ENCODE data around the gene PALB2. TPM values are rescaled to one million over a fixed set of nuclear protein-coding genes. Genes with fewer than 3 reads are reported as not detected.

PALB2 gene
- total RNA-seq, 1 experiment from 2014 or later: 19.1 TPM

- Histone ChIP-seq H3K79me2 (ENCODE audit: low read depth) (peaks cover 42% of the 10 kb centered on the region), H3F3A (ENCODE audit: insufficient read depth, low read depth) (peaks cover 2% of the 10 kb centered on the region; the same call in 1 of the 2 replicates), H3K36me3 (ENCODE audit: low read depth) (peaks cover 44% of the 10 kb centered on the region), H3K4me3 (no peak overlapping the region), H3K4me1 (replicated peaks; ENCODE audit: insufficient read depth) (peaks cover 15% of the 10 kb centered on the region), H3K9me3 (ENCODE audit: insufficient read depth, low read depth) (no peaks in the 10 kb centered on the region), H3K27me3 (ENCODE audit: insufficient read depth, low read depth) (no peaks in the 10 kb centered on the region), H4K20me1 (ENCODE audit: insufficient read depth) (peaks cover 18% of the 10 kb centered on the region), H3K4me2 (no peak overlapping the region), H3K27ac (no peak overlapping the region), H2AFZ (no peak overlapping the region), H3K9me2 (ENCODE audit: insufficient read depth) (no peaks in the 10 kb centered on the region)
- no TSS peak for BruUV-seq (replicated peaks)
- TF ChIP-seq EZH2 (IDR thresholded peaks at IDR 0.05; ENCODE audit: low read depth): no peak
- TF ChIP-seq, protein P1, sequence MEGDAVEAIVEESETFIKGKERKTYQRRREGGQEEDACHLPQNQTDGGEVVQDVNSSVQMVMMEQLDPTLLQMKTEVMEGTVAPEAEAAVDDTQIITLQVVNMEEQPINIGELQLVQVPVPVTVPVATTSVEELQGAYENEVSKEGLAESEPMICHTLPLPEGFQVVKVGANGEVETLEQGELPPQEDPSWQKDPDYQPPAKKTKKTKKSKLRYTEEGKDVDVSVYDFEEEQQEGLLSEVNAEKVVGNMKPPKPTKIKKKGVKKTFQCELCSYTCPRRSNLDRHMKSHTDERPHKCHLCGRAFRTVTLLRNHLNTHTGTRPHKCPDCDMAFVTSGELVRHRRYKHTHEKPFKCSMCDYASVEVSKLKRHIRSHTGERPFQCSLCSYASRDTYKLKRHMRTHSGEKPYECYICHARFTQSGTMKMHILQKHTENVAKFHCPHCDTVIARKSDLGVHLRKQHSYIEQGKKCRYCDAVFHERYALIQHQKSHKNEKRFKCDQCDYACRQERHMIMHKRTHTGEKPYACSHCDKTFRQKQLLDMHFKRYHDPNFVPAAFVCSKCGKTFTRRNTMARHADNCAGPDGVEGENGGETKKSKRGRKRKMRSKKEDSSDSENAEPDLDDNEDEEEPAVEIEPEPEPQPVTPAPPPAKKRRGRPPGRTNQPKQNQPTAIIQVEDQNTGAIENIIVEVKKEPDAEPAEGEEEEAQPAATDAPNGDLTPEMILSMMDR (conservative IDR thresholded peaks at IDR 0.05): 0 out of 2 replicates have a peak, but pooled peaks have one; percentile 19
- CTCF ChIA-PET: no interaction called here
- no peak for DNase-seq
- POLR2A ChIA-PET (ENCODE audit: unreplicated experiment): no interaction called here
- intact Hi-C loops (cut with micrococcal nuclease; ENCODE audit: unreplicated experiment): no loop called here
These were observed 79.5 kb downstream of the PALB2 start for GRCh38 chr16:23561586-23561985.

DNA sequence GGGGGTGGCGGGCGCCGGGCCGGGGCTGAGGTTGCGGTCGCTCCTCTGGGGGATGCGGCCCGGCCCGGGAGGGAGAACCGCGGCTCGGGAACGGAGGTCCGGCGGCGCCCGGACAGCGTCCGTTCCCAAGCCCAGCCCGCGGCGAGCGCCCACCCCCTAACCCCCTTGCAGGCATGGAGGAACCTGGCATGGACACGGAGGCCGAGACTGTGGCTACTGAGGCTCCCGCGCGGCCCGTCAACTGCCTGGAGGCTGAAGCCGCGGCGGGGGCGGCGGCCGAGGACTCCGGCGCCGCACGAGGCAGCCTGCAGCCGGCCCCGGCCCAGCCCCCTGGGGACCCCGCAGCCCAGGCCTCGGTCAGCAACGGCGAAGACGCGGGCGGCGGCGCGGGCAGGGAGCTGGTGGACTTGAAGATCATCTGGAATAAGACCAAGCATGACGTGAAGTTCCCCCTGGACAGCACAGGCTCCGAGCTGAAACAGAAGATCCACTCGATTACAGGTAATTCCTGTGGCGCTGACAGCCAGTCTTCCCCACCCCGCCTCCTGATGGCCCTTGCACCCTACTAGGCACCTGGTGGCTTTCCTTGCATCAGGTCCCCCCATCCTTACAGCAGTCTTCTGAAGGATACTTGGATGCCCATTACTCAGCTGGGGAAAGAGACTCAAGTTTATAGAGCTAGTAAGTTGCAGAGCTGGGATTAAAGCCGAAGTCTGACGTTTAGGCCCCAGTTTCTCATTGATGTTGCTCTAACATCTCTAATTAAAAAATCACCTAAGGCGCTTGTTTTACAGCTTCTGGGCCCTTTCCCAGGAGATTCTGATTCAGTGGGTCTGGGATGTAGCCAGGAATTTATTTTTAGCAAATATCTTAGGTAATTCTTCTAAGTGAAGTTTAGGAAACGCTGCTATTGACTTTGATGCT lies 83.1 kb downstream of the PALB2 start:
- Histone ChIP-seq H3F3A (ENCODE audit: insufficient read depth, low read depth) (peaks cover 13% of the 10 kb centered on the region; the same call in 1 of the 2 replicates), H3K36me3 (ENCODE audit: low read depth) (peaks cover 37% of the 10 kb centered on the region), H4K20me1 (ENCODE audit: insufficient read depth) (peaks cover 18% of the 10 kb centered on the region), H3K9me3 (ENCODE audit: insufficient read depth, low read depth) (no peaks in the 10 kb centered on the region), H3K79me2 (ENCODE audit: low read depth) (peaks cover 56% of the 10 kb centered on the region), H3K9me2 (ENCODE audit: insufficient read depth) (no peaks in the 10 kb centered on the region), H3K4me3 (peak overlapping the region; percentile 98), H2AFZ (peak overlapping the region; percentile 81; the same call in 1 of the 2 replicates), H3K27ac (peak overlapping the region; percentile 43), H3K4me2 (peak overlapping the region; percentile 97), H3K4me1 (replicated peaks; ENCODE audit: insufficient read depth) (peaks cover 26% of the 10 kb centered on the region), H3K27me3 (ENCODE audit: insufficient read depth, low read depth) (no peaks in the 10 kb centered on the region)
- no peak for TF ChIP-seq EZH2 (IDR thresholded peaks at IDR 0.05; ENCODE audit: low read depth)
- TF ChIP-seq, protein P1 (conservative IDR thresholded peaks at IDR 0.05): no peak
- intact Hi-C loops (cut with micrococcal nuclease; ENCODE audit: unreplicated experiment): loop anchor here (1.0 to 5.0 kb wide), 4 partner anchors 83 to 944 kb away; partner anchors contain the start of genes COG7, DCTN5 and PALB2
- no peak for DNase-seq
- POLR2A ChIA-PET (ENCODE audit: unreplicated experiment): interaction anchor here (0.5 to 0.8 kb wide), 2 partner anchors 20 to 224 kb away, joined by 4 to 6 read pairs; no protein-coding TSS in a partner anchor
- CTCF ChIA-PET: interaction anchor here (0.6 to 0.9 kb wide), 3 partner anchors 19 to 140 kb away, joined by 3 to 7 read pairs (median 4); no protein-coding TSS in a partner anchor
- no TSS peak for BruUV-seq (replicated peaks)
